Jurkat, Clone E6-1 (cell line): ENCODE results near the gene DHRSX.
"Not testable (repeated sequence)": the region's sequence is repeated elsewhere in the genome, so short reads cannot be mapped to it uniquely, and the experiment has no call there.

ENCODE experiments used
- DNase-seq: peaks from one replicate; pipeline ENCODE4 v3.0.0-alpha.2; 2011; ENCODE audit warnings: low read depth, low spot score
- H3K4me3 ChIP-seq: 2 replicates; pipeline ENCODE4 v1.5.1; 2011; ENCODE audit warnings: mild to moderate bottlenecking, low read length, control low read depth, moderate library complexity

DHRSX gene

DNA sequence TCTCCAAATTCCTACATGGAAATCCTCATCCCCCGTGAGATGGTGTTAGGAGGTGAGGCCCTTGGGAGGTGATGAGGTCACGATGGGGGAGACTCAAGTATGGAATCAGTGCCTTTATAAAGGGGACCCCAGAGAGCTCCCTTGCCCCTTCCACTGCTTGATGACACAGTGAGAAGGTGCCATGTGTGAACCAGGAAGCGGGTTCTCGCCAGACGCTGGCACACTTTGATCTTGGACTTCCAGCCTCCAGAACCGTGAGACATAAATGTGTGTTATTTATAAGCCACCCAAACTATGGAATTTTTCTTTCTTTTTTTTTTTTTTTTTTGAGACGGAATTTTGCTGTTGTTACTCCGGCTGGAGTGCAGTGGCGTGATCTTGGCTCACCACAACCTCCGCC is 237.6 kb downstream of the DHRSX start:
- H3K4me3 ChIP-seq, result no peak overlapping the region
- DNase-seq, result no peak

- no peak overlapping the region for H3K4me3 ChIP-seq
These were observed 238.1 kb downstream of the DHRSX start for GRCh38 chrX:2262668-2263055.

DNA sequence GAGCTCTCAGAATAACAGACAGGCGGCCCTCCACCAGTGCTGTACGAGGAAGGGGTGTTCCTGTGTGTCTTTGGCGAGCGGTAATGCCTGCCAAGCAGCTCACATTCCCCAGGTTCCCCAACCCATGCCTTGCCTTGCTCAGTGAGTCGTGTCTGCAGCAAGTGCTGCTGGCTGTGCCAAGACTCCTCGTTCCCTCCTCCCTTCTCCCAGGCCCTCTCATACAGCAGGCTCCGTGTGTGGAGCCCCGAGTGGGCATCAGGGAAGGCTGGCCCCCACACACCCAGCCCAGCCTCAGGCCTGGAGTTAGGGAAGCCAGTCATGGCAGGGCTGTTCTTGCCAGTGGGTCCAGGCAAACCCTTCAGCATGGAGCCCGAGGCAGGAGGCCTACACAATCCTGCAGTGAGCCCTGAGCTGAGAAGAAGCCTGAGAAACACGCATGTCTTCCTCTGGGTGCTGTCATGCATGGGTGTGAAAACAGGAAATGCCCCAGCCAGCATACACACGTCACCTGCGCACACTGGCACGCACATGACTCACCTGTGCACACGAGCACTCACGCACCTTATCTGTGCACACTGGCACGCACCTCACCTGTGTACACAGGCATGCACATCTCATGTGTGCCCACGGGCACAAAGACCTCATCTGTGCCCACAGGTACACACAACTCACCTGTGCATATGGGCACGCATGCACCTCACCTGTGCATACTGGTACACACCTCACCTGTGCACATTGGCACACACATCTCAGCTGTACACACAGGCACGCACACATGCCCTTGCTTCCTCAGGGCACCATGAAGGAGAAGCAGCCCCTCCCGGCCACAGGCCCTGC is 238.7 kb downstream of the DHRSX start:
- DNase-seq, result no peak
- no peak overlapping the region for H3K4me3 ChIP-seq

More at GRCh38 chrX:2262668-2263055, 238.1 kb downstream of the DHRSX start:
- no peak for DNase-seq

- DNase-seq, result no peak
- no peak overlapping the region for H3K4me3 ChIP-seq
These were observed 248.3 kb downstream of the DHRSX start for GRCh38 chrX:2252331-2253065.

- no peak for DNase-seq
These were observed 249.6 kb downstream of the DHRSX start for GRCh38 chrX:2251211-2251610.

GRCh38 chrX:2243913-2244460 is 256.8 kb downstream of the DHRSX start:
- H3K4me3 ChIP-seq, result no peak overlapping the region
- DNase-seq, result no peak

More at GRCh38 chrX:2251211-2251610, 249.6 kb downstream of the DHRSX start:
- H3K4me3 ChIP-seq, result no peak overlapping the region

DNA sequence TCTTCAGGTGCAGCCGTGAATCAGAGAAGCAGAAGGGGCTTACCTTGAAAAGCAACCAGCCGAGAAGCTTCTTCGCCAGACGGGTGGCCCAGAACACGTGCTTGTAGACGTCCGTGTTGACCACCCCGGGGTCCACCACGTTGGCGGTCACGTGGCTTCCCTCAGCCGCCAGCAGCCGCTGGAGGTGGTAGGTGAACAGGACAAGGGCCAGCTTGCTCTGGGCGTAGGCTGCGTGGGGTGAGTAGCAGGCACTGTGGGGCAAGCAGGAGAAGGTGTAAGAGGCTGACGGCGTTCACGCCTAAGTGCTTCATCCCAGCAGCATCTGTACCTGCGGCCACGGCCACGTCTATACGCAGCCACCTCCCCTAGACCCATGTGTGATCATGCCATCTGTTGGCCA is 257.8 kb downstream of the DHRSX start:
- H3K4me3 ChIP-seq, result no peak overlapping the region
- DNase-seq, result no peak

DNA sequence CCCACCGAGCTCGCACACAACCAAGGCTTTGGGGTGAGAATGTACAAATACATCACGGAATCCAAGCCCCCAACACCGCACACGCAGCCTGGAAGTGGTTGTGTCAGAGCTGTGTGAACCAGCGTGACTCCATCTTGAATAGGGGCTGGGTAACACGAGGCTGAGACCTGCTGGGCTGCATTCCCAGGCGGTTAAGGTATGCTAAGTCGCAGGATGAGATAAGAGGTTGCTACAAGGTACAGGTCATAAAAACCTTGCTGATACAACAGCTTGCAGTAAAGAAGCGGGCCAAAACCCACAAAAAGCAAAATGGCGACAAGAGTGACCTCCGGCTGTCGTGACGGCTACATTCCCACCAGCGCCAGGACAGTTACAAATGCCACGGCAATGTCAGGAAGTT is 258.4 kb downstream of the DHRSX start:
- DNase-seq, result no peak
- no peak overlapping the region for H3K4me3 ChIP-seq

- H3K4me3 ChIP-seq, DNase-seq: not testable (repeated sequence)
These were observed 259.3 kb downstream of the DHRSX start for GRCh38 chrX:2241496-2241895.

DNA sequence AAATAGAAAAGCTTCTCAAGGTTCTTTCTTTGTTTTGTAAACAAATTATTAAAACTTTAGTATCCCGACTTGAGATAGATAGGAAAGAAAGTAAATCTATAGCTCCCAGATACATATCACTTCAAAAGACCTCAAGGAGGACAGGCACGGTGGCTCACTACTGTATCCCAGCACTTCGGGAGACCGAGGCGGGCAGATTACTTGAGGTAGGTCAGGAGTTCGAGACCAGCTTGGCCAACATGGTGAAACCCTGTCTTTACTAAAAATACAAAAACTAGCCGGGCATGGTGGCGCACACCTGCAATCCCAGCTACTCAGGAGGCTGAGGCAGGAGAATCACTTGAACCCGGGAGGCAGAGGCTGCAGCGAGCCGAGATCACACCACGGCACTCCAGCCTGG is 260.0 kb downstream of the DHRSX start:
- H3K4me3 ChIP-seq, DNase-seq: not testable (repeated sequence)

DNA sequence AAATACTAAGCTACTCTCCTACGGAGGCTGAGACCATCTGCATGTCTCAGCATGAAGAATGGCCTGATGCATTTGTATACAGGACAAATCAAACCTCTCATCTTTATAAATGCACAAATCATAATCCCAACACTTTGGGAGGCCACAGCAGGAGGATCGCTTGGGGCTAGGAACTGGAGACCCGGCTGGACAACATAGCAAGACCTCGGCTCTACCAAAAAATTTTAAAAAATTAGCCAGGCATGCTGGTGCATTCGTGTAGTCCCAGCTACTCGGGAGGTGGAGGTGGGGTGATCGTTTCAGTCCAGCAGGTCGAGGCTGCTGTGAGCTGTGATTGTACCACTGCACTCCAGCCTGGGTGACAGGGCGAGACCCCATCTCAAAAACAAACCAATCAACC is 262.8 kb downstream of the DHRSX start:
- H3K4me3 ChIP-seq, result no peak overlapping the region
- DNase-seq, result no peak

GRCh38 chrX:2231570-2232192 is 269.1 kb downstream of the DHRSX start:
- no peak for DNase-seq
- no peak overlapping the region for H3K4me3 ChIP-seq

GRCh38 chrX:2230457-2230856 is 270.3 kb downstream of the DHRSX start:
- H3K4me3 ChIP-seq, result no peak overlapping the region
- DNase-seq, result no peak

DNA sequence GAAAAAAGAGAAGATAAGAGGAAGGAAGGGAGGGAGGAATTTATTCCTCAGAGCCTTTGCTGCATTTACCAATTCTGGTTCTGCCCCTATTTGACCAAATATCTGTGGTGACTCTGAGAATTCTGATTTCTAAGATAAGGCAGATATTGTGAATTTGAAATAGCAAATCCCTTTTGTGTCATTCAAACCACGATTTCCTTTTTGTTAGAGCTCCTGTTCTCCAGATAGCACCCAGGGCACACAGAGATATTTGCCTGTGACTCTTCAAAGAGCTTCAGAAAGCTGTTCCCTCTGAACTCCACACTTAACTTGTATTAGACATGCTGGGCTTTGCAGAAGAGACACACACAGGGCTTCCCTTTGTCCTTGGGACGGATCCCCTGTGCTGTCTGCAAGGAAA is 272.2 kb downstream of the DHRSX start:
- H3K4me3 ChIP-seq, result no peak overlapping the region
- peak; percentile 23 for DNase-seq

- no peak overlapping the region for H3K4me3 ChIP-seq
- no peak for DNase-seq
These were observed 273.7 kb downstream of the DHRSX start for GRCh38 chrX:2226906-2227656.

GRCh38 chrX:2226182-2226581 is 274.6 kb downstream of the DHRSX start:
- no peak overlapping the region for H3K4me3 ChIP-seq

DNA sequence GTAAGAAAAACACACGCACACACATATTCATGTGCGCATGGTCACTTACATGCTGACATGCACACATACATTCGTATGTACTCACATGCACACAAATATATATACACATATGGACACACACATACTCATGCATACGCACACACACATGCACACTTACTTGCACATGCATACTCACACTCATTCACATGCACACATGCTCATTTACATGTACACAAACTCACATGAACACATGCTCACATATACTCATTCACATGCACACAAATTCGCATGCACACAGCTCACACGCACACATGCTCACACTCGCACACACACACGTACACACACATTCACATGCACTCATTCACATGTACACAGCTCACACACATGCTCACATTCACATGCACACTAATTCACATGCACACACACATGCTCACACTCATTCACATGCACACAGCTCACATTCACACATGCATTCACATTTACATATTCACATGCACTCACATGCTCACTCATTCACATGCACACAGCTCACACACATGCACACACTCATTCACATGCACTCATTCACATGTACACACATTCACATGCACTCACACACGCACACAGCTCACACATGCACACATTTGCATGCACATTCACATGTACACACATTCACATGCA is 276.1 kb downstream of the DHRSX start:
- no peak for DNase-seq

More at GRCh38 chrX:2226182-2226581, 274.6 kb downstream of the DHRSX start:
- DNase-seq, result no peak

GRCh38 chrX:2224161-2224560 is 276.6 kb downstream of the DHRSX start:
- no peak for DNase-seq
- no peak overlapping the region for H3K4me3 ChIP-seq

More for the DNA sequence above, 276.1 kb downstream of the DHRSX start:
- H3K4me3 ChIP-seq, result no peak overlapping the region
